ENCODE results near the gene LSMEM2. TPM values are rescaled to one million over a fixed set of nuclear protein-coding genes. Genes with fewer than 3 reads are reported as not detected.

The LSMEM2 gene
- total and polyA plus RNA-seq, 2 of the 8 experiments (the other 6 are each of a cell fraction or from before 2014, with no cell fraction given) = 0.58 to 0.68 TPM

GRCh38 chr3:50239649-50240048, 39.2 kb upstream of the LSMEM2 start:
- Histone ChIP-seq H2BK15ac (ENCODE audit: low read length) (0 out of 2 replicates have a peak overlapping the region, but pooled peaks have one; percentile 31), H3K27ac (ENCODE audit: low read depth, low read length) (no peak overlapping the region), H2AK5ac (ENCODE audit: low read depth, low read length) (no peak overlapping the region), H4K8ac (ENCODE audit: extremely low read depth, insufficient read depth, low read length) (no peak overlapping the region), H2BK20ac (ENCODE audit: low read length) (peak overlapping the region; percentile 56; the same call in 1 of the 2 replicates), H2BK5ac (ENCODE audit: low read depth, low read length) (0 out of 2 replicates have a peak overlapping the region, but pooled peaks have one; percentile 18), H3K79me1 (ENCODE audit: low read depth, low read length) (peaks cover 23% of the 10 kb centered on the region), H3K4me1 (replicated peaks in 1 of 4; ENCODE audit: control insufficient read depth in 3 of 4, insufficient read depth in 4 of 4, low read length in 3 of 4) (peaks cover 6 to 67% (median 61%) of the 10 kb centered on the region in 4 experiments), H3K14ac (ENCODE audit: insufficient read length) (no peak overlapping the region), H3K4me2 (ENCODE audit: insufficient read depth in 1 of 2, low read depth in 2 of 2, low read length in 2 of 2) (peak overlapping the region; percentile 33 to 96; a peak in 3 of 4 replicates), H4K91ac (replicated peaks; ENCODE audit: insufficient read length, low read length) (no peak overlapping the region), H3K27me3 (replicated peaks in 1 of 4; ENCODE audit: control insufficient read depth in 3 of 4, extremely low read depth in 1 of 4, insufficient read depth in 3 of 4, low read length in 3 of 4) (no peaks in the 10 kb centered on the region), H4K5ac (ENCODE audit: insufficient read length, low read depth, low read length) (no peak overlapping the region), H3K9ac (replicated peaks in 1 of 4; ENCODE audit: extremely low read depth in 1 of 4, low read depth in 3 of 4, low read length in 3 of 4) (no peak overlapping the region), H3K4ac (replicated peaks; ENCODE audit: insufficient read length, low read depth, low read length) (no peak overlapping the region), H3K79me2 (ENCODE audit: control insufficient read depth in 1 of 2, insufficient read depth in 2 of 2, low read length in 2 of 2) (peaks cover 33 to 82% of the 10 kb centered on the region in 2 experiments), H2BK120ac (replicated peaks; ENCODE audit: low read depth, low read length) (no peak overlapping the region), H3K4me3 (ENCODE audit: extremely low read depth in 1 of 4, insufficient read depth in 2 of 4, low read depth in 3 of 4, low read length in 4 of 4) (0 out of 8 replicates have a peak overlapping the region, but pooled peaks of 1 of the 4 experiments have one; percentile 14), H3K36me3 (ENCODE audit: control insufficient read depth in 2 of 4, insufficient read depth in 4 of 4, low read length in 3 of 4) (peaks cover 0 to 3% (median 0%) of the 10 kb centered on the region in 4 experiments; a peak in 1 of 8 replicates), H2AFZ (ENCODE audit: low read length) (no peak overlapping the region), H3K18ac (ENCODE audit: extremely low read depth, low read length) (peak overlapping the region; percentile 62; the same call in 1 of the 2 replicates), H3K23ac (ENCODE audit: insufficient read length) (no peak overlapping the region), H3K9me3 (ENCODE audit: insufficient read depth in 2 of 2, low read depth in 1 of 2, low read length in 1 of 2) (no peaks in the 10 kb centered on the region), H3K23me2 (ENCODE audit: low read depth, low read length) (peaks cover 21% of the 10 kb centered on the region; the same call in 1 of the 2 replicates), H4K20me1 (replicated peaks in 1 of 2; ENCODE audit: control insufficient read depth in 1 of 2, insufficient read depth in 2 of 2, low read length in 2 of 2) (peaks cover 15 to 41% of the 10 kb centered on the region in 2 experiments), H2BK12ac (ENCODE audit: low read depth, low read length) (0 out of 2 replicates have a peak overlapping the region, but pooled peaks have one; percentile 31), H3K56ac (replicated peaks; ENCODE audit: insufficient read length, low read depth, low read length) (no peak overlapping the region)
- DNase-seq (ENCODE audit: low read depth in 1 of 2, low spot score in 2 of 2) = no peak
- TF ChIP-seq CTCF (IDR thresholded peaks at IDR 0.05; ENCODE audit: control extremely low read depth in 1 of 3, insufficient read depth in 1 of 3, low read depth in 1 of 3, low read length in 3 of 3) (peak in 1 of 3 experiments; percentile 12; a peak in 1 of 4 replicates), KDM1A (IDR thresholded peaks at IDR 0.05; ENCODE audit: borderline replicate concordance, low read length) (no peak), RAD21 (IDR thresholded peaks at IDR 0.05 in 1 of 2, conservative IDR thresholded peaks at IDR 0.05 in 1 of 2; ENCODE audit: low read depth in 2 of 2, low read length in 2 of 2) (0 out of 4 replicates have a peak, but pooled peaks of 1 of the 2 experiments have one; percentile 8), CEBPB (IDR thresholded peaks at IDR 0.05; ENCODE audit: low read depth, low read length) (no peak), RXRA (IDR thresholded peaks at IDR 0.05; ENCODE audit: insufficient read depth, low read depth, low read length) (no peak), GTF2F1 (IDR thresholded peaks at IDR 0.05; ENCODE audit: borderline replicate concordance, low read depth, low read length) (no peak)
- 71% methylated on average over 4 of the region's 4 CpGs; no CpG with 5 or more reads in 1 of the 2 experiments for WGBS, 2 experiments (ENCODE audit: extremely low coverage in 1 of 2, insufficient coverage in 1 of 2, insufficient read length in 1 of 2, insufficient replicate concordance in 2 of 2, low coverage in 1 of 2, low lambda C conversion rate in 2 of 2, missing lambda C conversion rate in 1 of 2)
- ChIA-PET CTCF (ENCODE audit: partially characterized antibody) (interaction anchor here (1.7 to 53.5 kb wide), 4 partner anchors 18 to 116 kb away, joined by 5 to 2149 read pairs (median 1135); partner anchors contain the start of genes GNAI2, GNAT1, LSMEM2 and SEMA3B), POLR2A (ENCODE audit: partially characterized antibody) (interaction anchor here (1.1 to 3.4 kb wide), 5 partner anchors 11 to 44 kb away, joined by 3 to 41 read pairs (median 9); no protein-coding TSS in a partner anchor)
- no peak for FAIRE-seq
